H1 (cell line): Measurements from ENCODE around the gene LRRFIP1. TPM values are rescaled to one million over a fixed set of nuclear protein-coding genes. Genes with fewer than 3 reads are reported as not detected.

Source experiments
- CTCF ChIA-PET: fragments of 300-600 bp; sonication (Branson Sonifier 250); formaldehyde crosslinking; loops from one replicate; lab custom pipeline; 2021; ENCODE audit not compliant: partially characterized antibody; lab: Charles Lee
- POLR2A ChIA-PET: fragments of 300-600 bp; sonication (Branson Sonifier 250); formaldehyde crosslinking; loops from one replicate; lab custom pipeline; 2021; ENCODE audit warnings: inconsistent platforms; ENCODE audit not compliant: partially characterized antibody; lab: Charles Lee
- DNase-seq, 2 experiments: peaks; one replicate each; pipeline versions ENCODE4 v3.0.0 to v3.0.0-alpha.2; 2010 to 2022; ENCODE audit warnings: low spot score in 2 of 2, low read depth in 1 of 2, mixed read lengths in 1 of 2
- FAIRE-seq: peaks from 2 replicates; lab custom pipeline; 2011; peaks lifted over from hg19 to GRCh38; lab: Jason Lieb, UNC
- H2AFZ ChIP-seq: 2 replicates; pipeline ENCODE4 v1.8.1; 2012; ENCODE audit warnings: low read length, inconsistent platforms
- H2AK5ac ChIP-seq: 2 replicates; pipeline ENCODE4 v1.6.1; 2013; ENCODE audit warnings: low read depth, low read length
- H2BK120ac ChIP-seq: replicated peaks from 2 replicates; pipeline ENCODE3; 2013; ENCODE audit warnings: low read depth, low read length, inconsistent platforms
- H2BK12ac ChIP-seq: 2 replicates; pipeline ENCODE4 v1.6.1; 2013; ENCODE audit warnings: low read depth, low read length
- H2BK15ac ChIP-seq: 2 replicates; pipeline ENCODE4 v1.6.1; 2013; ENCODE audit warnings: low read length
- H2BK20ac ChIP-seq: 2 replicates; pipeline ENCODE4 v1.6.1; 2013; ENCODE audit warnings: low read length
- H2BK5ac ChIP-seq: 2 replicates; pipeline ENCODE4 v1.6.1; 2013; ENCODE audit warnings: low read depth, low read length
- H3K14ac ChIP-seq: 2 replicates; pipeline ENCODE4 v1.6.1; 2013; ENCODE audit warnings: inconsistent platforms; ENCODE audit not compliant: insufficient read length
- H3K18ac ChIP-seq: 2 replicates; pipeline ENCODE4 v1.6.1; 2013; ENCODE audit warnings: low read length; ENCODE audit errors: extremely low read depth
- H3K23ac ChIP-seq: 2 replicates; pipeline ENCODE4 v1.6.1; 2013; ENCODE audit warnings: inconsistent platforms; ENCODE audit not compliant: insufficient read length
- H3K23me2 ChIP-seq: 2 replicates; pipeline ENCODE4 v1.6.1; 2013; ENCODE audit warnings: low read depth, low read length
- H3K27ac ChIP-seq: 2 replicates; pipeline ENCODE4 v1.6.1; 2011; ENCODE audit warnings: low read depth, low read length, inconsistent platforms
- H3K27me3 ChIP-seq, 4 experiments: replicated peaks in 1 of 4; 1 replicate in 1 of 4; 2 replicates in 3 of 4; pipeline versions ENCODE4 v1.6.1 to v1.8.1; 2011 to 2013; ENCODE audit warnings: low read length in 3 of 4, mild to moderate bottlenecking in 3 of 4, inconsistent platforms in 2 of 4, mixed read lengths in 2 of 4, moderate library complexity in 1 of 4; ENCODE audit not compliant: control insufficient read depth in 3 of 4, insufficient read depth in 3 of 4; ENCODE audit errors: extremely low read depth in 1 of 4
- H3K36me3 ChIP-seq, 4 experiments: 2 replicates each; pipeline versions ENCODE4 v1.6.1 to v1.8.1; 2011 to 2013; ENCODE audit warnings: mild to moderate bottlenecking in 4 of 4, low read length in 3 of 4, moderate library complexity in 2 of 4, control low read depth in 1 of 4, inconsistent platforms in 1 of 4; ENCODE audit not compliant: insufficient read depth in 4 of 4, control insufficient read depth in 2 of 4
- H3K4ac ChIP-seq: replicated peaks from 2 replicates; pipeline ENCODE3; 2013; ENCODE audit warnings: low read length, low read depth, mixed read lengths, inconsistent platforms; ENCODE audit not compliant: insufficient read length
- H3K4me1 ChIP-seq, 4 experiments: replicated peaks in 1 of 4; 1 replicate in 1 of 4; 2 replicates in 3 of 4; pipeline versions ENCODE4 v1.6.1 to v1.8.1; 2011 to 2013; ENCODE audit warnings: low read length in 3 of 4, inconsistent platforms in 2 of 4, mixed read lengths in 1 of 4; ENCODE audit not compliant: insufficient read depth in 4 of 4, control insufficient read depth in 3 of 4
- H3K4me2 ChIP-seq, 2 experiments: 2 replicates each; pipeline versions ENCODE4 v1.6.1 to v1.8.1; 2011 to 2013; ENCODE audit warnings: low read depth in 2 of 2, low read length in 2 of 2, control low read depth in 1 of 2, inconsistent platforms in 1 of 2, mild to moderate bottlenecking in 1 of 2; ENCODE audit not compliant: insufficient read depth in 1 of 2
- H3K4me3 ChIP-seq, 4 experiments: fragments of 200-600, 300-600 bp in 1 of 4; sonication (generic), shearing (Covaris generic), sonication (Bioruptor Twin) in 1 of 4; 2 replicates each; pipeline versions ENCODE4 v1.5.1 to v1.8.1; 2011 to 2016; ENCODE audit warnings: low read length in 4 of 4, low read depth in 3 of 4, control low read depth in 2 of 4, inconsistent platforms in 2 of 4, mild to moderate bottlenecking in 2 of 4, mixed read lengths in 1 of 4, moderate library complexity in 1 of 4; ENCODE audit not compliant: insufficient read depth in 2 of 4; ENCODE audit errors: extremely low read depth in 1 of 4
- H3K56ac ChIP-seq: replicated peaks from 2 replicates; pipeline ENCODE3; 2013; ENCODE audit warnings: low read depth, mild to moderate bottlenecking, mixed read lengths, low read length, inconsistent platforms; ENCODE audit not compliant: insufficient read length
- H3K79me1 ChIP-seq: 2 replicates; pipeline ENCODE4 v1.6.1; 2013; ENCODE audit warnings: low read depth, low read length, control low read depth
- H3K79me2 ChIP-seq, 2 experiments: 2 replicates each; pipeline versions ENCODE4 v1.6.1 to v1.8.1; 2012 to 2013; ENCODE audit warnings: low read length in 2 of 2, mild to moderate bottlenecking in 2 of 2, inconsistent platforms in 1 of 2; ENCODE audit not compliant: insufficient read depth in 2 of 2, control insufficient read depth in 1 of 2
- H3K9ac ChIP-seq, 4 experiments: replicated peaks in 1 of 4; 1 replicate in 1 of 4; 2 replicates in 3 of 4; pipeline versions ENCODE4 v1.6.1 to v1.8.1; 2011 to 2013; ENCODE audit warnings: low read depth in 3 of 4, low read length in 3 of 4, control low read depth in 2 of 4, mild to moderate bottlenecking in 2 of 4, moderate library complexity in 2 of 4, inconsistent platforms in 1 of 4; ENCODE audit errors: extremely low read depth in 1 of 4
- H3K9me3 ChIP-seq, 2 experiments: 2 replicates each; pipeline versions ENCODE4 v1.6.1 to v1.8.1; 2012 to 2013; ENCODE audit warnings: mild to moderate bottlenecking in 2 of 2, moderate library complexity in 2 of 2, control low read depth in 1 of 2, inconsistent platforms in 1 of 2, low read depth in 1 of 2, low read length in 1 of 2, mixed read lengths in 1 of 2; ENCODE audit not compliant: insufficient read depth in 2 of 2
- H4K20me1 ChIP-seq, 2 experiments: replicated peaks in 1 of 2; 2 replicates each; pipeline versions ENCODE3 to v1.8.1; 2011 to 2013; ENCODE audit warnings: inconsistent platforms in 2 of 2, low read length in 2 of 2, mild to moderate bottlenecking in 1 of 2; ENCODE audit not compliant: insufficient read depth in 2 of 2, control insufficient read depth in 1 of 2
- H4K5ac ChIP-seq: 2 replicates; pipeline ENCODE4 v1.6.1; 2013; ENCODE audit warnings: low read length, low read depth, mixed read lengths, inconsistent platforms; ENCODE audit not compliant: insufficient read length
- H4K8ac ChIP-seq: 2 replicates; pipeline ENCODE4 v1.8.0; 2013; ENCODE audit warnings: mild to moderate bottlenecking, moderate library complexity, low read length, inconsistent platforms; ENCODE audit not compliant: insufficient read depth; ENCODE audit errors: extremely low read depth
- H4K91ac ChIP-seq: replicated peaks from 2 replicates; pipeline ENCODE3; 2013; ENCODE audit warnings: low read length, mixed read lengths, inconsistent platforms; ENCODE audit not compliant: insufficient read length
- CEBPB ChIP-seq: IDR thresholded peaks from 2 replicates; pipeline ENCODE4 v1.6.1; 2012; ENCODE audit warnings: low read depth, low read length
- HDAC6 ChIP-seq: IDR thresholded peaks from one replicate; pipeline ENCODE4 v1.7.1; 2012; ENCODE audit warnings: low read depth, mild to moderate bottlenecking, inconsistent platforms, low read length, moderate library complexity
- RFX5 ChIP-seq: IDR thresholded peaks from 2 replicates; pipeline ENCODE4 v1.6.1; 2011; ENCODE audit warnings: low read depth, low read length, improper control_type of control experiment, borderline replicate concordance
- SP2 ChIP-seq: IDR thresholded peaks from 2 replicates; pipeline ENCODE4 v1.6.1; 2012; ENCODE audit warnings: mild to moderate bottlenecking, low read length, inconsistent platforms
- SRF ChIP-seq: IDR thresholded peaks from 2 replicates; pipeline ENCODE4 v1.6.1; 2011; ENCODE audit warnings: mild to moderate bottlenecking, low read depth, low read length, moderate library complexity
- TBP ChIP-seq: IDR thresholded peaks from 2 replicates; pipeline ENCODE4 v1.6.1; 2011; ENCODE audit warnings: low read depth, low read length, improper control_type of control experiment
- whole genome bisulfite sequencing, 2 experiments: shearing (Covaris generic) in 1 of 2; methylation state at CpG; one replicate each; pipeline versions ENCODE4 v1.1.6 to v1.1.7; 2013 to 2015; ENCODE audit warnings: low lambda C conversion rate in 2 of 2, mixed read lengths in 2 of 2, inconsistent platforms in 1 of 2, low coverage in 1 of 2, missing lambda C conversion rate in 1 of 2; ENCODE audit not compliant: insufficient replicate concordance in 2 of 2, insufficient coverage in 1 of 2, insufficient read length in 1 of 2; ENCODE audit errors: extremely low coverage in 1 of 2, missing lambda C conversion rate in 1 of 2; 5-methylcytosine and 5-hydroxymethylcytosine counted together
- polyA plus RNA-seq, 7 experiments: library from polyadenylated mRNA; depleted of rRNA in 3 of 7; stranded (reverse) in 5 of 7; unstranded in 2 of 7; fragments of >200 nt in 5 of 7; fragments of 200-250 nt in 2 of 7; gene quantifications; 1 replicate in 5 of 7; 2 replicates in 1 of 7; 4 replicates in 1 of 7; pipeline versions ENCODE4 v1.2.1 to v1.2.3, GENCODE V29; 2011 to 2013; ENCODE audit warnings: missing spikeins in 2 of 7, mixed read lengths in 2 of 7
- total RNA-seq: library from RNA; stranded (reverse); fragmentation: NEBNext Ultra II Directional; extraction: Animal tissue kit (Norgen Biotek cat#: 25700); gene quantifications from 2 replicates; pipeline ENCODE4 v1.2.1, GENCODE V29; 2021
- TF ChIP-seq, protein P1 (sequence below): IDR thresholded peaks from 2 replicates; pipeline ENCODE4 v1.6.1; 2011; ENCODE audit warnings: low read length, improper control_type of control experiment
- TF ChIP-seq, protein P2 (sequence below): IDR thresholded peaks from 2 replicates; pipeline ENCODE4 v1.6.1; 2011; ENCODE audit warnings: low read depth, mild to moderate bottlenecking, low read length; ENCODE audit not compliant: insufficient read depth

The LRRFIP1 gene
- total and polyA plus RNA-seq, 2 of the 8 experiments (the other 6 are each of a cell fraction or from before 2014, with no cell fraction given) = 12.1 to 75.8 TPM

DNA sequence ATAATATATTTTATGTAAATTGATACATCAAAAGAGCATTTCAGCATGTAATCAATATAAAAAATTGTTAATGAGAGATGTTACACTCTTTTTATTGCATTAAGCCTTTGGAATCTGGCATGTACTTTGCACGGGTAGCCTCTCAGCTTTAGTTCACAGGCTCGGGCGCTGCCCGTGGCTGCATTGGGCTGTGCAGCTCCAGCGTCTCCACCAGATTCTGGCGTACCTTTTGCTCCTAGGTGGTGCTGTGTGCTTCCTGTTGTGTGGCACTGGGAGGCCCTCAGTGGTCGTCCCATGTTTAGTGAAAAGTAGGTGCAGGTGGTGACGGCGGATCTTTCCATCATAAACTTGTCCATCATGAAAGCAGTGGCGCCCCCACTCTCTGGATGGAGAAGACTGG, 24.4 kb downstream of the LRRFIP1 start:
- no peak overlapping the region for H4K91ac ChIP-seq
- no peaks in the 10 kb centered on the region for H3K27me3 ChIP-seq
- H3K27ac ChIP-seq = no peak overlapping the region
- no peaks in the 10 kb centered on the region for H3K23me2 ChIP-seq
- H3K4me3 ChIP-seq = no peak overlapping the region
- ChIA-PET POLR2A (interaction anchor here (1.0 to 1.2 kb wide), 2 partner anchors 62 to 64 kb away, joined by 3 read pairs; no protein-coding TSS in a partner anchor), CTCF (interaction anchor here (0.8 to 1.3 kb wide), 6 partner anchors 9 to 93 kb away, joined by 3 to 5 read pairs (median 4); no protein-coding TSS in a partner anchor)
- H2AFZ ChIP-seq = no peak overlapping the region
- no peak overlapping the region for H3K18ac ChIP-seq
- H3K79me2 ChIP-seq = no peaks in the 10 kb centered on the region; a peak in 1 of 4 replicates
- H3K9me3 ChIP-seq = no peaks in the 10 kb centered on the region; a peak in 1 of 4 replicates
- no peak overlapping the region for H3K14ac ChIP-seq
- H2BK5ac ChIP-seq = no peak overlapping the region
- no peak overlapping the region for H2BK15ac ChIP-seq
- H2BK12ac ChIP-seq = no peak overlapping the region
- no peak overlapping the region for H3K4ac ChIP-seq
- no peaks in the 10 kb centered on the region; a peak in 1 of 7 replicates for H3K4me1 ChIP-seq
- no peaks in the 10 kb centered on the region; the same call in 1 of the 2 replicates for H3K79me1 ChIP-seq
- H4K5ac ChIP-seq = no peak overlapping the region
- H3K23ac ChIP-seq = no peak overlapping the region
- FAIRE-seq = no peak
- no peak overlapping the region for H2BK120ac ChIP-seq
- no peak for TF ChIP-seq HDAC6
- no peak for TF ChIP-seq SP2
- TF ChIP-seq, protein P1, sequence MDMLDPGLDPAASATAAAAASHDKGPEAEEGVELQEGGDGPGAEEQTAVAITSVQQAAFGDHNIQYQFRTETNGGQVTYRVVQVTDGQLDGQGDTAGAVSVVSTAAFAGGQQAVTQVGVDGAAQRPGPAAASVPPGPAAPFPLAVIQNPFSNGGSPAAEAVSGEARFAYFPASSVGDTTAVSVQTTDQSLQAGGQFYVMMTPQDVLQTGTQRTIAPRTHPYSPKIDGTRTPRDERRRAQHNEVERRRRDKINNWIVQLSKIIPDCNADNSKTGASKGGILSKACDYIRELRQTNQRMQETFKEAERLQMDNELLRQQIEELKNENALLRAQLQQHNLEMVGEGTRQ = no peak
- TF ChIP-seq, protein P2, sequence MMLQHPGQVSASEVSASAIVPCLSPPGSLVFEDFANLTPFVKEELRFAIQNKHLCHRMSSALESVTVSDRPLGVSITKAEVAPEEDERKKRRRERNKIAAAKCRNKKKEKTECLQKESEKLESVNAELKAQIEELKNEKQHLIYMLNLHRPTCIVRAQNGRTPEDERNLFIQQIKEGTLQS = no peak
- no peak for TF ChIP-seq TBP
- no peak for TF ChIP-seq RFX5
- no peak for TF ChIP-seq CEBPB
- TF ChIP-seq SRF = no peak
- TF ChIP-seq, all 59 proteins: peak for 0
- H3K4me2 ChIP-seq = no peak overlapping the region
- peak in 1 of 2 experiments; percentile 35 for DNase-seq
- peaks cover 0 to 2% of the 10 kb centered on the region in 2 experiments for H4K20me1 ChIP-seq
- H4K8ac ChIP-seq = no peak overlapping the region
- 88% methylated on average over 10 of the region's 10 CpGs; no CpG with 5 or more reads in 1 of the 2 experiments for WGBS, 2 experiments
- no peaks in the 10 kb centered on the region for H3K36me3 ChIP-seq
- no peak overlapping the region for H2BK20ac ChIP-seq
- H2AK5ac ChIP-seq = no peak overlapping the region
- H3K56ac ChIP-seq = no peak overlapping the region
- H3K9ac ChIP-seq = no peak overlapping the region
